Aorta (tissue), 5 donors: ENCODE data around the gene ITPR3. TPM values are rescaled to one million over a fixed set of nuclear protein-coding genes. Genes with fewer than 3 reads are reported as not detected.

Experiments used
- ATAC-seq: fragments of 200-7000 bp; cut with Tn5 transposase; one replicate; pipeline ENCODE4 v1.9.1; 2022; ENCODE audit warnings: moderate library complexity; ENCODE audit not compliant: low FRiP score
- DNase-seq, 2 donors: peaks; one replicate each; pipeline ENCODE4 v3.0.0-alpha.2; 2020
- H3K27ac ChIP-seq, 2 donors: one replicate each; pipeline ENCODE4 v1.5.1; 2013; ENCODE audit warnings: low read length in 2 of 2, mild to moderate bottlenecking in 2 of 2, moderate library complexity in 2 of 2, control low read depth in 1 of 2, inconsistent platforms in 1 of 2, low read depth in 1 of 2
- H3K27me3 ChIP-seq, 2 donors: one replicate each; pipeline ENCODE4 v1.6.1; 2013; ENCODE audit warnings: control low read depth in 1 of 2, low read length in 1 of 2, mild to moderate bottlenecking in 1 of 2, moderate library complexity in 1 of 2; ENCODE audit not compliant: insufficient read depth in 2 of 2, control insufficient read depth in 1 of 2
- H3K36me3 ChIP-seq, 2 donors: one replicate each; pipeline ENCODE4 v1.6.1; 2013; ENCODE audit warnings: control low read depth in 1 of 2, low read length in 1 of 2, mild to moderate bottlenecking in 1 of 2; ENCODE audit not compliant: insufficient read depth in 2 of 2, control insufficient read depth in 1 of 2
- H3K4me1 ChIP-seq, 2 donors: one replicate each; pipeline ENCODE4 v1.6.1; 2013; ENCODE audit warnings: low read length in 2 of 2, control low read depth in 1 of 2, mild to moderate bottlenecking in 1 of 2, moderate library complexity in 1 of 2; ENCODE audit not compliant: insufficient read depth in 2 of 2, control insufficient read depth in 1 of 2
- H3K4me3 ChIP-seq, 2 donors: one replicate each; pipeline ENCODE4 v1.5.1; 2013; ENCODE audit warnings: low read length in 2 of 2, control low read depth in 1 of 2, mild to moderate bottlenecking in 1 of 2
- H3K9me3 ChIP-seq: one replicate; pipeline ENCODE4 v1.6.1; 2013; ENCODE audit warnings: mild to moderate bottlenecking, low read length; ENCODE audit not compliant: control insufficient read depth
- WGBS, 2 donors: extraction: QIAGEN DNeasy Blood & Tissue Kit; methylation state at CpG; one replicate each; pipeline ENCODE4 v1.1.7; 2013; 5-methylcytosine and 5-hydroxymethylcytosine counted together
- intact Hi-C, 2 donors: fragments of 100-400 bp; cut with DNase I; formaldehyde crosslinking; loops; one replicate each; pipeline versions ENCODE4 v1.14.2 to v1.15.0; 2022
- polyA plus RNA-seq, 2 donors: library from polyadenylated mRNA; stranded (reverse); fragments of 200-250 nt; gene quantifications; one replicate each; pipeline ENCODE4 v1.2.3, GENCODE V29; 2013
- total RNA-seq, 2 donors: library from RNA; stranded (reverse); fragmentation: NEBNext Ultra II Directional; extraction: Animal tissue kit (Norgen Biotek cat#: 25700); gene quantifications; one replicate each; pipeline ENCODE4 v1.2.1, GENCODE V29; 2021
- donor health status: healthy with polysubstance abuse.
- donor health status: Bipolar disorder and iron deficiency.
- donor health status: DM: no; HTN: no; CAD: no.
- donor health status: DM: no; HTN: no; CAD: no.
- donor health status: DM: yes; HTN: yes; CAD: no.

The ITPR3 gene
- total and polyA plus RNA-seq, 4 donors: 4.6 to 28.8 (median 9.5) TPM

- H3K4me1 ChIP-seq: no peaks in the 10 kb centered on the region
- 29 to 45% methylated on average over 8 of the region's 8 CpGs for WGBS, 2 donors
- H3K9me3 ChIP-seq: no peaks in the 10 kb centered on the region
- no peaks in the 10 kb centered on the region for H3K27me3 ChIP-seq
- no peak for DNase-seq
- ATAC-seq: no peak
- intact Hi-C loops: loop anchor here in 1 of 2 donors (5.0 kb wide), 1 partner anchor 37 kb away; no protein-coding TSS in a partner anchor
- H3K4me3 ChIP-seq: no peak overlapping the region
- no peak overlapping the region for H3K27ac ChIP-seq
- H3K36me3 ChIP-seq: no peaks in the 10 kb centered on the region
Measured at GRCh38 chr6:33634946-33635345, 13.8 kb downstream of the ITPR3 start.

GRCh38 chr6:33636655-33637054 lies 15.5 kb downstream of the ITPR3 start:
- intact Hi-C loops: no loop called here
- no peak for DNase-seq
- WGBS, 2 donors: 67 to 73% methylated on average over 11 of the region's 11 CpGs
- H3K9me3 ChIP-seq: no peaks in the 10 kb centered on the region
- H3K36me3 ChIP-seq: no peaks in the 10 kb centered on the region
- ATAC-seq: no peak
- H3K4me3 ChIP-seq: no peak overlapping the region
- no peak overlapping the region for H3K27ac ChIP-seq
- no peaks in the 10 kb centered on the region for H3K27me3 ChIP-seq
- no peaks in the 10 kb centered on the region for H3K4me1 ChIP-seq

- ATAC-seq (no peak), DNase-seq (no peak)
- no peaks in the 10 kb centered on the region for H3K4me1 ChIP-seq
- no peak overlapping the region for H3K4me3 ChIP-seq
- no peaks in the 10 kb centered on the region for H3K27me3 ChIP-seq
- H3K27ac ChIP-seq: no peak overlapping the region
- 47 to 65% methylated on average over 3 of the region's 3 CpGs for WGBS, 2 donors
- H3K36me3 ChIP-seq: no peaks in the 10 kb centered on the region
- H3K9me3 ChIP-seq: no peaks in the 10 kb centered on the region
- intact Hi-C loops: no loop called here
Measured at GRCh38 chr6:33638556-33638955, 17.4 kb downstream of the ITPR3 start.

- 88 to 96% methylated on average over 1 of the region's 1 CpG for WGBS, 2 donors
- no peak for ATAC-seq
- no peaks in the 10 kb centered on the region for H3K27me3 ChIP-seq
- no peaks in the 10 kb centered on the region for H3K4me1 ChIP-seq
- no peak overlapping the region for H3K4me3 ChIP-seq
- no peaks in the 10 kb centered on the region for H3K9me3 ChIP-seq
- intact Hi-C loops: no loop called here
- H3K27ac ChIP-seq: no peak overlapping the region
- H3K36me3 ChIP-seq: no peaks in the 10 kb centered on the region
- no peak for DNase-seq
Measured at GRCh38 chr6:33639559-33639958, 18.4 kb downstream of the ITPR3 start.

- no peaks in the 10 kb centered on the region for H3K27me3 ChIP-seq
- no peak for ATAC-seq
- H3K9me3 ChIP-seq: no peaks in the 10 kb centered on the region
- 80 to 83% methylated on average over 13 of the region's 13 CpGs for WGBS, 2 donors
- no peaks in the 10 kb centered on the region for H3K36me3 ChIP-seq
- no peak for DNase-seq
- no peak overlapping the region for H3K27ac ChIP-seq
- H3K4me1 ChIP-seq: no peaks in the 10 kb centered on the region
- no peak overlapping the region for H3K4me3 ChIP-seq
- intact Hi-C loops: no loop called here
Measured at GRCh38 chr6:33640361-33640760, 19.2 kb downstream of the ITPR3 start.

- H3K9me3 ChIP-seq: no peaks in the 10 kb centered on the region
- H3K27me3 ChIP-seq: no peaks in the 10 kb centered on the region
- H3K4me3 ChIP-seq: no peak overlapping the region
- H3K4me1 ChIP-seq: no peaks in the 10 kb centered on the region
- DNase-seq (no peak), ATAC-seq (no peak)
- WGBS, 2 donors: 86 to 89% methylated on average over 15 of the region's 15 CpGs
- intact Hi-C loops: no loop called here
- H3K36me3 ChIP-seq: no peaks in the 10 kb centered on the region
- H3K27ac ChIP-seq: no peak overlapping the region
Measured at GRCh38 chr6:33641144-33641543, 20.0 kb downstream of the ITPR3 start.

GRCh38 chr6:33641602-33642001 lies 20.5 kb downstream of the ITPR3 start:
- no peaks in the 10 kb centered on the region for H3K36me3 ChIP-seq
- no peaks in the 10 kb centered on the region for H3K27me3 ChIP-seq
- no peaks in the 10 kb centered on the region for H3K4me1 ChIP-seq
- WGBS, 2 donors: 63% methylated on average over 7 of the region's 7 CpGs
- H3K4me3 ChIP-seq: no peak overlapping the region
- DNase-seq: no peak
- no peak overlapping the region for H3K27ac ChIP-seq
- no peak for ATAC-seq
- no peaks in the 10 kb centered on the region for H3K9me3 ChIP-seq
- intact Hi-C loops: no loop called here

- ATAC-seq (no peak), DNase-seq (no peak)
- Histone ChIP-seq H3K27ac (no peak overlapping the region), H3K9me3 (no peaks in the 10 kb centered on the region), H3K4me3 (no peak overlapping the region), H3K36me3 (no peaks in the 10 kb centered on the region), H3K4me1 (no peaks in the 10 kb centered on the region), H3K27me3 (no peaks in the 10 kb centered on the region)
- intact Hi-C loops: no loop called here
- 58 to 65% methylated on average over 4 of the region's 4 CpGs for WGBS, 2 donors
Measured at GRCh38 chr6:33642897-33643296, 21.8 kb downstream of the ITPR3 start.

GRCh38 chr6:33651403-33651802 lies 30.3 kb downstream of the ITPR3 start:
- no peak for ATAC-seq
- H3K9me3 ChIP-seq: no peaks in the 10 kb centered on the region
- no peak overlapping the region for H3K4me3 ChIP-seq
- H3K27ac ChIP-seq: no peak overlapping the region
- intact Hi-C loops: no loop called here
- H3K4me1 ChIP-seq: no peaks in the 10 kb centered on the region
- 40 to 49% methylated on average over 4 of the region's 4 CpGs for WGBS, 2 donors
- no peaks in the 10 kb centered on the region for H3K36me3 ChIP-seq
- no peaks in the 10 kb centered on the region for H3K27me3 ChIP-seq
- DNase-seq: no peak
